Activated T-cell treated with anti-CD3 and anti-CD28 coated beads for 1 hour (primary cell): ENCODE results near the gene KCNA1.

Source experiments
- DNase-seq: peaks from one replicate; pipeline ENCODE4 v3.0.0-alpha.2; 2020; ENCODE audit warnings: low read depth

Gene KCNA1

DNA sequence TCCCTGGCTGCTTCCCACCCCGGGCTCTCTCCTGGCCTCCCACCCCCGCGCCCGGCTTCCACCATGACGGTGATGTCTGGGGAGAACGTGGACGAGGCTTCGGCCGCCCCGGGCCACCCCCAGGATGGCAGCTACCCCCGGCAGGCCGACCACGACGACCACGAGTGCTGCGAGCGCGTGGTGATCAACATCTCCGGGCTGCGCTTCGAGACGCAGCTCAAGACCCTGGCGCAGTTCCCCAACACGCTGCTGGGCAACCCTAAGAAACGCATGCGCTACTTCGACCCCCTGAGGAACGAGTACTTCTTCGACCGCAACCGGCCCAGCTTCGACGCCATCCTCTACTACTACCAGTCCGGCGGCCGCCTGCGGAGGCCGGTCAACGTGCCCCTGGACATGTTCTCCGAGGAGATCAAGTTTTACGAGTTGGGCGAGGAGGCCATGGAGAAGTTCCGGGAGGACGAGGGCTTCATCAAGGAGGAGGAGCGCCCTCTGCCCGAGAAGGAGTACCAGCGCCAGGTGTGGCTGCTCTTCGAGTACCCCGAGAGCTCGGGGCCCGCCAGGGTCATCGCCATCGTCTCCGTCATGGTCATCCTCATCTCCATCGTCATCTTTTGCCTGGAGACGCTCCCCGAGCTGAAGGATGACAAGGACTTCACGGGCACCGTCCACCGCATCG is 1.8 kb downstream of the KCNA1 start:
- DNase-seq: no peak

DNA sequence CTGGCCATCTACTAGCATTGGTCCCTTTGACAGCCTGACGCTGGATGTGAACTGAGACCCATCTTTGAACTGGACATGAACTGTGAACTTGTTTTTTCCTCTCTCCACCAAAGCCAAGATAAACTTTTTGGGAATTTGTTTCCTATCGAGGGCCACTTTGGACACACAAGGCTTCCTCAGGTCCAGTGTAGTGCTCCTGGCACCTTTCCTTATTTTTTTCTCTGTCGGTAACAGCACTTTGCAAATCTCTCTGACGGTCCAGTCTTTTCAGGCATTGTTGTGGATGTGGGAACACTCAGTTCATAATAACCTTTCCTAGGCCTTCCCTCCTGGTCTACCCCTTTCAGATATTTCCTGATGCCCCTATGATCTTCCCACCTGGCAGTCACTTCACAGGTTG is 5.0 kb downstream of the KCNA1 start:
- DNase-seq: no peak

DNA sequence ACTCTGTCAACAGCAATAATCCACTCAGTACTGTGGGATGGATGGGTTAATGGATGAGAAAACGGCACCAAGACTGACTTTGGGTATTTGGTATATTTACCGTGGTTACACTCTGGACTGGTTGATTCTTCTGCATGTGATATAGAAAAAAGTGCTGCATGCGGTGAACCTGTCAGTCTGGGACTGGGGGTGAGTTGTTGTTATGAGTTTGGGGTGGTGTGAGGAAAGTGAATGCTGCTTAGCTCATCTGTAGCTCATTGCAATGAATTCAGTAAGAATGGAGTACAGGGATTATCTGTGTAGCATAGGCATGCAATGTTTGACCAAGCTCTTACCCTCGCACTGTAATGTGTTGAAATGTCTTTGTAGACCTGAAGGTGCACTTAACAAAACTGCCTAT is 6.0 kb downstream of the KCNA1 start:
- no peak for DNase-seq

DNA sequence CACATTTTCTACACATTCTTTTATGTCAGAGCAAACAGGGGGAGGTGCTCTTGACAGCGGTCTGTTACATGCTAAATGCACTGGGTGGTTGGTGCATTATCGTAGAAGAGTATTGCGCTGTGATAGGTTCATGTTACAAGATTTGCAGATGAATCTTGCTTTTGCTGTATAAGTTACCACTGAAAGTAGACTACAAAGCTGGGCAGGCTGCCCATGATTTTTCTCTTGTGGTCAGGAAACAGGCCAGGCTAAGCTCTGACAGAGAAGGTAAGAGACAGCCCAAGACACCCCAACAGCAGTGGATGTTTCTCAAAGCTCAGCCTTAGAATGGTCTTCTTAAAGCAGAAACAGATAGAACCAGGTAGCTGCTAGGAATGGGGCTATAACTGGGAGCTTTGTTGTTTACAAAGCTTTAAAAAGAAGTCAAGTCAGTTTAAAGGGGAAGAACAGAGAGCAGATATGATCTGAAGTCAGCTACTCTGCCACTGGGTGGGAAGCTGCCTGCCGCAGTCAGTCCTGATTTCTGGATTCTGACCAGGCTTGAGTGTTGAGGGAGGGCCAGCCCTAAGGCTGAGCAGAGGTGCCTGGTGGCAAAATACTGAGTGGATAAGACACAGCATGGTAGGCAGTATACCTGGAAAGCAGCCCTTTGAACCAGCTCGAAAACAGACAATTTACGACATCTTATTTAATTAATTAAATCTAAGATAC is 9.4 kb downstream of the KCNA1 start:
- no peak for DNase-seq

DNA sequence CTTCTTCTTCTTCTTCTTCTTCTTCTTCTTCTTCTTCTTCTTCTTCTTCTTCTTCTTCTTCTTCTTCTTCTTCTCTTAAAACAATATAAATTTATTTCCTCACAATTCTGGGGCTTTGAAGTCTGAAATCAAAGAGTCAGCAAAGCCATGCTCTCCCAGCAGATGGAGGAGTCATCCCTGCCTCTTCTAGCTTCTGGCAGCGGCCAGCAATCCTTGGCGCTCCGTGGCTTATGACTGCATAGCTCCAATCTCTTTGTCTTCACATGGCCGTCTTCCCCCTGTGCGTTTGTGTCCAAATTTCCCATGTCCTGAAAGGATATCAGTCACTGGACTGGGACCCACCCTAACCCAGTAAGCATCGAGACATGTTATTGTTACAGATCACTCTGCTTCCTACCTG is 22.9 kb downstream of the KCNA1 start:
- DNase-seq: no peak

DNA sequence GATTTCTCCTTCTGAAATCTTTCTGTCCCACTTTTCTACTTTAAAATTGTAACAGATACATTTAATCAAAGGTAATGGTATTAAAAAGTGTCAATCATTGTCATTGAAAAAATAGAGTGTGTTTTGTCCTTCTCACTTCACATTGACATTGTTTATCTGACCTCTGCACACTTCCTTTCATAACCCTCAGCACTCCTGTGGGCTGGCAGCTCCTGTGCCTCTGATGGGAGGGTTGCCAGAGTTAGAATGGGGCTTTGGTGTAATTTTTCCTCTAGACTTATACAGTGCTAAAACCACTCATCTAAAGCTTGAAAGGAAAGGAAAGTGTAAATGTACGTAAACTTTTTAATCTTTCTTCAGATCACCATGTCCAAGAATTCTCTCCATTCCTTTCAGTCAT is 23.7 kb downstream of the KCNA1 start:
- no peak for DNase-seq

DNA sequence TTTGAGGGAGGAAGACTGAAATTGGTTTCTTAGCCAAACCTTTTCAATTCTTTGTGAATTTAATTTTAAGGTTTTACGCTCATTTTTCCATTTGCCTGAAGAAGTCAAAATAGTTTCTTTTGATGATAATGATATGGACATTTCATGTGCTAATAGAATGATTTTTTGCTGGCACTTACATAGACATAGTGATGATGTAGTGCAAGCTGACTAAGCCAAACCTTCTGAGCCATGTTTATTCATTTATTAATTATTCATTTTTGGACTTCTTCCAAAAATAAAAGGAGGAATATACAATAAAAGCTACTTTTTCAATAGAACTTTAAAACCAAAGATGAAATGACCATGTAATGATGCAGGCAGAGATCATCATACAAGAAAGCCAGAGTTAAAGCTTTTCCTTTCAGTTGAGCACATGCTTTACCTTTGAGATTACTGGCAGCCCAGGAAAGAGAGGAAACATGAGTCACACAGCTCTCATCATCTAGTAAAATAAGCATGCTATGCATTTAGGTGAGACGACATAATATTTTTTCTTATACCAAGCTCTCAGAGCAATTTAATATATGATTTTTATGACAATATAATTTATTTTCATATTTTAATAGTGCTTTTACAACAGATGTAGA is 24.8 kb downstream of the KCNA1 start:
- no peak for DNase-seq

DNA sequence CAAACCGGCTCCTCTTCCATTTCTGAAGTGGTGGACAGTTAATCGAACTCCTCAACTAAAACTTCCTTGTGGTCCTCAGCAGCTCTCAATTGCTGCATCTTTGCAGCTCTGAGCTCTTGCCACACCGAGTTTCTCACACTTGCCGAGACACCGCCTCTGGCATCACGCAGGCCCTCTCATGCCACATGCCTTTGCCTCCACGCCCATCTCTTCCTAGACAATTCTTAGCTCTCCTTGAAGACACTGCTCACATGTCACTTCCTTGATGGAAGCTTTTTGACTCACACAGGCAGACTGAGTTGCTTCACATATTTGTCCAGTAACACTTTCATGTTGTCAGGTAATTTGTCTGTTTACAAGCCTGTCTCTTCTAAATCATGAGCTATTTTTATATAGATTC is 29.2 kb downstream of the KCNA1 start:
- no peak for DNase-seq

DNA sequence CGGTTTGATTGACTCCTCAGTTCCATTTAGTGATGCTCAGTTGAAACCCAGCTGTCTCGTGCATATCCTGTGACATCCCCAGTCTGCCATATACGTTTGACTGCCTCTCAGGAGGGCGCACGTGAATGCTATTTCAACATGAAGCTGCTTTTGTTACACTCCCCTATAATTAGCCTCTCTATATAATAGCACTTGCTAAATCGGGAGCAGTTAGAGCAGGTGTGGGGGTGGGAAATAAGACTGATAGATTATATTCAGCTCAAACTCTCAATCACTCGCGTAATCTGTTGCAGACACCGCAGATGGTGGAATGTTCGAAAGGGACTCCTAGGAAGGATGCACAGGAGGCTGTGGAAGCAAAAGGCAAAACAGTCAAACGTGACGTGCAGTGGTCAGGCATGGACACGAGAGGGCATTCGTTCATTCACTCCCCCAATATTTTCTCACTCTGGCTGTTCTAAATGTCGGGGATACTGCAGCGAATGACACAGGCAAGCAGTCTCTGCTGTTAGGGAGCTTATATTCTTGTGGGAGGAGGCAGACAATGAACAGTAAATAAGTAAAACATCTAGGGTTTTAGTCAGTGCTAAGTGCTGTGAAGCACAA is 29.8 kb downstream of the KCNA1 start:
- DNase-seq: no peak

DNA sequence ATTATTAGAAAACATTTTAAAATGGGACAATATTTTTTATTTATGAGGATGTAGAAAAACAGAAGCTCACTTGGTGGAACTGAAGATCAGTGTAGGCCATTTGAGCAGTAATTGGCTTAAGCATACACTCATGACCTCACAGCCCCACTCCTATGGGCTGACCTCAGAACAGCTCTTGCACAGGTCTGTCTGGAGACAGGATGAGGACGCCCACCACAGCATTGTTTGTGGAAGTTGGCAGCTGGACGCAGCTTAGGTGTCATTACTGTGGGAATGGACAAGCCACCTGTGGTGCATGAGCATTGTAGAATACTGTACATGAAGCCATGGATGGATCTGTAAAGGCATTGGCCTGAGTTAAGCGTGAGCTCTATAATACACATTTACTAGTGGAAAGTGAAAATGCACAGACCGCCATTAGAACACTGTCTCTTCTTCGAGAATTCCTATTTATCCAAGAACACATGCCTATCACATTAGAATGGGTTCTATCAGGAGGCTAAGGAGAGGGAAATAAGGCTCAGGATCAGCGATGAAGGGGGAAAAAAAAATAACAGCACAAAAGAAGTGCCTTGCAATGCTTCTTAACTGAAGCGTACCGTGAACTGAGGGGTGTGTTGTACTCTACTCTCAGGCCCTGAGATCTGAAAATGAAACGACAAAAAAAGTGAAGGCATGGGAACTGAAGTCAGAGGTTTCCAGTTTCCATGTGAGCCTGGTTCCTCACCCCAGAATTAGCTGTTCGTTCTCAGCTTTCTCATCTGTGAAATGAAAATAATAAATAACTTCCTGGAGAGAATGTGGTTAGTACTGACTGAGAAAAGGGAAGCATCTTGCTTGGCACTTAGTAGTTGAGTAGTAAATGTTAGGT is 33.6 kb downstream of the KCNA1 start:
- no peak for DNase-seq

DNA sequence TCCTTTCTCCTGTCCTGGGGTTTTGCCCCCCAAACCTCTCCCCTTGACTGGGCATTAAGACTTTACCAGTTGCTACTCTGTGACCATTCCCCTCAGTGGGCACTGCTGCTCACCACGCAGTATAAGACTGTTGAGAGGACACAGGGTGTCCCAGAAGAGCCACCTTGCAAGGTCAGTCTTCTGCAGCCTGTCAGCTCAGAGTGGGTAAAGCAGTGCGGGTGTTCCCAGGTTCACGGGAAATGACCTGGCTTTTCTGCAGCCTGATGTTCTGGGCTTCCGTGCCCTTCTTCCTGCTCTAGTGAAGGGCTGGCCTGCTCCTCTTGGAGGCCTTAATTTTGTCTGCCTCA is 34.2 kb downstream of the KCNA1 start:
- DNase-seq: no peak

DNA sequence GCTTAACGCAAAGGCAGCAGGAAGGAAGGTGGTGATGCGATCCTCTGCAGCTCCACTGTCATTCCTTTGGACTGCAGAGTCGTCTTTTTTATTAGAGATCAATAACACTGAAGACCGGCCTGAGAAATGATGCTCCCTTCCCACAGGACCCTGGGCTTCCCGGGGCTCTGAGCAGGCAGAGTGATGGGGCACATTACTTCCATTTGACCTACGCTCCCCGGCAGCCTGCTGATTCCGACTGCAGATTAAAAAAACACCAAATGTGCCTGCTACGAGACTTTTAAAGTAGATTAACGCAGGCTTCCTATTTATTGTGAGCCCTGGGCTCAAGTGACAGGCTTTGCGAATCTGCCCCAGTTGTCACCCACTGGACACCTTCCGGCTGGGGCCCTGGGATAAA is 37.5 kb downstream of the KCNA1 start:
- DNase-seq: no peak

DNA sequence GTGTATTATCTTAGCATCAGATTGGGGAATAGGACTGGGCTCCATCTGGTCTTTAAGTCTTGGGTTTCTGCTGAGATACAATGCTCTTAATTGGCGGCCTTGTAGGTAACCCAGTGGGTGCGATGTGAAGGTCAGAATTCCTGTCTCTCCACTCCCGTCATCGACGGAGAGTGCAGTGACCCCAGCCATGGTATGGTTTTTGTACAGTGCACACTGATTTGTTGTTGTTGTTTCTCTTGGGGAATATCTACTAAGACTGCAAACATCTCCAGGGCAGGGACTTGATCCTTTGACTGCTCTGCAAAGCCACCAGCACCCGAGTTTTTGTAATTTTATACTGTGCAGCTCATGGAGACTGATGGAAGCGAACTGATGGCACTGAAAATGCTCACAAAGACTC is 41.4 kb downstream of the KCNA1 start:
- no peak for DNase-seq

DNA sequence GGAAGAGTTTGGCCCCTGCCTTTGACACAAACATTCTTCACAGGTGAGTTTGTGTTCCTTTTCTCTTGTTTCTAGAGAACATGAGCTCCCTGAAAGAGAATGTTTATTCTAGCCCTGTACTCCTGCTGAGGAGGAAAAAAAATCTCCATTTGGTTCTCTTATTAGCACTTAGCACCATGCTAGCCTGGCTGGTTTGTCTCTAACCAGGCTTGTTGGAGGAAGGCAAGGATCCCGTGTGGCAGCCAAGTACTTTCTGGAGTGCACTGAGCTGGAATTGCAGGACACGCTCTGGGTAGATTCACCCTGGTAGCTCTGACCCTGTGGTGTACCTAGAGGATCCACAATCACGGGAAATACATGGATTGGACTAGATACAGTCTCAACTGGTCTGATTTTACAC is 41.9 kb downstream of the KCNA1 start:
- no peak for DNase-seq

DNA sequence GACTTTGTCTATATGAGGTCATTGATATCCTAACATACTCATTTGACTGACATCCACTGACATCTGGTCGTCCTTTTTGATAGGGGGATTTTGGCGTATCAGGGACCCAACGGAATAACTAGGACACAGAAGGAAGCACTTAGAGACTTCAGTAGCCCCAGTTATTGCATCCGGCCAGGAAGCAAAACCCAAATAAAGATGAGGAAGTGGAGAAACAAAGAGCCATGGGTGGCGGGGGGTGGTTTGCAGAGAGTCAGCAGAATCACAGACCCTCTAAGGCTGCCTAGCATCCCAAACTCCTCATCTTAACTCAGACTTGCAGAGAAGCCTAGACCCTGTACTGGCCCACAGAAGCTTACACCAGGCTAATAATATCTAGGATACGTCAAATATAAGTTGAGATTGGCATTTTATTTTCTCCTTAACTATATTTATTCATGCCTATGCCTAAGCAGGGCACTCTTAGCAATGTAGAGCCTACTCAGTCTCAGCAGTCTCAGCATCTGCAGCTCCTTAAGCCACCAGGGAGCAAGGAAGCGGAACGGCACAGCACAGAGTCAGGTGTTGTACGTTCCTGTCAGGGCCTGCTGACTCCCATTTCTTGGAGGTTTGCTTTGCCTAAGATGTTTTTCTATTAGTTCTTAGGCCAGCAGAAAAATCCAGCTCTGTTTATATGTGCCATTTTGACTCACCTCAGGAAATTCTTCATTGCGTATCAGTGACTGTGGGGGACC is 45.1 kb downstream of the KCNA1 start:
- no peak for DNase-seq

DNA sequence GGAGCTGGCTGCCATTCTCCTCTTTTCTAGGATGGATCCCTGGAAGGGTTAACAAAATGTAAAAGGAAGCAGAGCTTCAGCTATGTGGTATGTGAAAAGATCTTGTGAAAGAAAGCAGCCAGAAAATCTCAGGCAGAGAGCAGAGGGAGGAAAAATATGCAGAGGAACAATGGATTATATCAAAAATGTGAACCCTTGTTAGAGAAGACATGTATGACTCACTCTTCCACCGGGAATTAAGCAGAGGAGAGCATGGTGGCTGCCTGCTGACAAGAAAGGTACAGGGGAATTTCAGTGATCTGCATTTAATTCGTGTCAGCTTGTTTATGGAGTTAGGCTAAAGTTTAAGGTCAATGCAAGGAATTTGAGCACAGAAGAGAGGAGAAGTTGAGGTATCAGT is 46.3 kb downstream of the KCNA1 start:
- DNase-seq: no peak

DNA sequence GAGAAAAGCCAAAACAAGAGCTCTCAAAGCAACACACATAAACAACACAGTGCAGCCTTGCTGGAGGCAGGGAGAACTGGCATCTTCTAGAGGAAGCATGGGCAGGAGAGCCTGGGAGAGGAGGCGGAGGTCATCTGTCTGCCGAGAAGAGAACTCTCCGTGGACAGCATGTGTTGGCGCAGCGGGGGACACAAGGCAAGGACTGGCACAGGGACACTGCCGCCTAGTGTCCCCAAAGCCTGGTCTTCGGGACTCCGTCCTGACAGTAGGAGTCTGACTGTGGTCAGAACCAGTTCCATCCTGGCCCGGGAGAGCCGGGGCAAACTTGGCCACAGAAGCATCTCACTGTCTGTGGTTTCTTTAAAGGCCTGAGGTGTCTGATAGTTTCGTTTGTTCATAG is 47.3 kb downstream of the KCNA1 start:
- no peak for DNase-seq

DNA sequence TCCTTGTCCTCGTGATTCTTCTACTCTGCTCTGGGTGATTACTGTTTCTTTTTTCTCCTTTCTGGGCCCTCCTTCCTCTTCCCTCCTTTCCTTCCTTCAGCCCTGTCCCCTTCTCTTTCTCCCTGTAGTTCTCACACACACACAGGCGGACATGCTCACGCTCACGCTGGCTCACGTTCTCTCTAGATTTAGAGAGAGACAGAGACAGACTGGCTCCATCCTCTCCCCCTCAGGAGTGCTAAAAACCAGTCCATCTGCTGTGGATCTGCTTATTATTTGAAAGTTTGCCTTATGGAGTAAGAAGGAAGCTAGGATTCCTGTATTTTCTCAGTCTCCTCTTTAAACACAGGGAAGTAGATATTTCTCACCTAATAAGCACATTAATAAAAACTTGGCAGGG is 48.1 kb downstream of the KCNA1 start:
- DNase-seq: no peak

DNA sequence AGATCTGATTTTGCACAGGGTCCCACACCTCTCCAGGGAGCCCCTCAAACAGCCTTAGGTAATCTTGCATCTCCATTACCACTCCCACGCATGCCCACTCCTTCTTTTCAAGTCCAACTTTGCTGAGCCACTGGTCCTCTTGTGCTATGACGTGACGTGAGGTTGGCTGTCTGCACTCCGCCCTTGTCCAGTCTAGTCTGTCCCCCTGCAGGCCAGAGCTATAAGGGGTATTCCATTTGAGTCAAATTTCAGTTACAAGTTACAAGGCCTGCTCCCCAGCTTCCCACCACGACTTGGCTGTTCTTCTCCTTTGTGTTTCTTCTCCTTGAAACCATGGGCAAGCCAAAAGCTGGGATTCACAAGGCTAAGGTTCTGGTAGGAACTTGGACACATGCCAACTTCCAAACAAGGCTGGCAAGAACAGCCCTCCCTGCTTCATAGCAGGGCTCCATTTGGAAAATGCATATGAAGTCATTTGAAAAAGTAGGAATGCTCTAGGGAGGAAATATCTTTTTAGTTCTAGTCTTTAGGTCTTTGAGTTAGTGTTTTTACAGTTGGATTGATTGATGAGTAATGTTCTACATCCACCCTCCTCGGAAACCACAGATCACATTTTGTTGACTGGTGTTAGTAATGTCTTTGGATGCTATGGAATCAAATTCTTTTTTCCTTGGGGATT is 49.1 kb downstream of the KCNA1 start:
- no peak for DNase-seq

DNA sequence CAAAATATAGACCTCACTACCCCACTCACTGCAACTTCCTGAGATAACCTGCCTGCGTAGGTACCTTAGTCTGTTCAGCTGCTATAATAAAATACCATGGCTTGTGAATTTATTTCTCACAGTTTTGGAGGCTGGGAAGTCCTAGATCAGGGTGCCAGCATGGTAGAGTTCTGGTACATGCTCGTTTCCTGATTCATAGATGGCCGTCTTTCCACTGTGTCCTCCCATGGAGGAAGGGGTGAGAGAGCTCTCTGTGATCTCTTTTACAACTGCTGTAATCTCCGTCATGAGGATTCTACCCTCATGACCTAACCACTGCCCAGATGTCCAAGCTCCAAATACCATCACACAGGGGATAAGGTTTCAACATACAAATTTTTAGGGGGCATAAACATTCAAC is 49.7 kb downstream of the KCNA1 start:
- no peak for DNase-seq

DNA sequence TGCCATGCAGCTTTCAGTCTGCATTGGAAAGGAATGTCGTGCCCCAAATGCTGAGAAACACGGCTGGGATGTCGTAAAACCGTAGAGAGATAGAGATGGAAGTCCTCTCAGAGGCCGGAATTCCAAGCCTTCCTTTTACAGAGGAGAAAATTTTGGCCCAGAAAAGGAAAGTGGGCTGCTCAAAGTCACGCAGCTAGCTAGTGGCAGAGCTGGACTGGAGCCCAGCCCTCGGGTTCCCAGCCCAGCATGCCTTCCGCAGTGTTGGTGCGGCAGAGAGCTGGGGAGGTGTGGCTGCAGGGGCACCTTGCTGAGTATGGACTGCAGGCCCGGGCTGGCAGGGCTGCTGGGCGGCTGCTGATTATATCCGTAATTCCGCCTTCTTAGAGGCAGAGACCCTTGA is 50.3 kb downstream of the KCNA1 start:
- DNase-seq: no peak
